Esophagus muscularis mucosa (tissue), 4 donors: ENCODE measurements around the gene ATF5. TPM values are rescaled to one million over a fixed set of nuclear protein-coding genes. Genes with fewer than 3 reads are reported as not detected.
"Not testable (repeated sequence)": the region's sequence is repeated elsewhere in the genome, so short reads cannot be mapped to it uniquely, and the experiment has no call there.

Source experiments
- DNase-seq: peaks from one replicate; pipeline ENCODE4 v3.0.0-alpha.2; 2017; ENCODE audit errors: extremely low spot score
- H3K27ac ChIP-seq, 4 donors: fragments of 200-600 bp; sonication (generic); replicated peaks in 1 of 4; 1 replicate in 3 of 4; 2 replicates in 1 of 4; pipeline ENCODE4 v1.5.1; 2016 to 2019; ENCODE audit warnings: mild to moderate bottlenecking in 1 of 4
- H3K27me3 ChIP-seq, 4 donors: fragments of 200-600 bp; sonication (generic); one replicate each; pipeline versions ENCODE4 v1.5.1 to v1.6.0; 2016 to 2019
- H3K36me3 ChIP-seq, 4 donors: fragments of 200-600 bp; sonication (generic); one replicate each; pipeline ENCODE4 v1.5.1; 2016 to 2019
- H3K4me1 ChIP-seq, 4 donors: fragments of 200-600 bp; sonication (generic); one replicate each; pipeline ENCODE4 v1.5.1; 2016 to 2019
- H3K4me3 ChIP-seq, 4 donors: fragments of 200-600 bp; sonication (generic); 1 replicate in 2 of 4; 2 replicates in 2 of 4; pipeline ENCODE4 v1.5.1; 2016 to 2019; ENCODE audit warnings: mild to moderate bottlenecking in 4 of 4, moderate library complexity in 1 of 4
- H3K9me3 ChIP-seq, 4 donors: fragments of 200-600 bp; sonication (generic); 1 replicate in 3 of 4; 2 replicates in 1 of 4; pipeline ENCODE4 v1.5.1; 2016 to 2019
- EP300 ChIP-seq: sonication (generic); formaldehyde crosslinking; IDR thresholded peaks from one replicate; pipeline ENCODE4 v1.6.1; 2017; ENCODE audit warnings: antibody characterized with exemption
- POLR2A ChIP-seq: fragments of 450-650 bp; IDR thresholded peaks from one replicate; pipeline ENCODE4 v1.6.1; 2017; ENCODE audit warnings: antibody characterized with exemption, moderate library complexity, mild to moderate bottlenecking, low read depth
- POLR2AphosphoS5 ChIP-seq, 2 donors: sonication (generic); formaldehyde crosslinking; IDR thresholded peaks; one replicate each; pipeline ENCODE4 v1.6.1; 2017; ENCODE audit warnings: antibody characterized with exemption in 2 of 2
- WGBS: methylation state at CpG from one replicate; pipeline ENCODE4 v1.1.5; 2018; 5-methylcytosine and 5-hydroxymethylcytosine counted together
- intact Hi-C: fragments of 100-400 bp; cut with DNase I; formaldehyde crosslinking; loops from one replicate; pipeline ENCODE4 v1.15.1; 2023
- total RNA-seq, 4 donors: library from RNA; depleted of rRNA; stranded (reverse); fragments of >200 nt; gene quantifications; one replicate each; pipeline versions ENCODE4 v1.1.0 to v1.2.1, GENCODE V29; 2016
- TF ChIP-seq, protein P1 (sequence below), 3 experiments: fragments of 200-600 bp in 2 of 3; fragments of 450-650 bp in 1 of 3; sonication (generic) in 2 of 3; IDR thresholded peaks; one replicate each; pipeline ENCODE4 v1.5.1; 2017 to 2019; ENCODE audit warnings: antibody characterized with exemption in 3 of 3, mild to moderate bottlenecking in 2 of 3, moderate library complexity in 1 of 3

ATF5 gene
- total RNA-seq, 4 donors from 2014 or later: 12.0 to 22.0 (median 14.4) TPM

DNA sequence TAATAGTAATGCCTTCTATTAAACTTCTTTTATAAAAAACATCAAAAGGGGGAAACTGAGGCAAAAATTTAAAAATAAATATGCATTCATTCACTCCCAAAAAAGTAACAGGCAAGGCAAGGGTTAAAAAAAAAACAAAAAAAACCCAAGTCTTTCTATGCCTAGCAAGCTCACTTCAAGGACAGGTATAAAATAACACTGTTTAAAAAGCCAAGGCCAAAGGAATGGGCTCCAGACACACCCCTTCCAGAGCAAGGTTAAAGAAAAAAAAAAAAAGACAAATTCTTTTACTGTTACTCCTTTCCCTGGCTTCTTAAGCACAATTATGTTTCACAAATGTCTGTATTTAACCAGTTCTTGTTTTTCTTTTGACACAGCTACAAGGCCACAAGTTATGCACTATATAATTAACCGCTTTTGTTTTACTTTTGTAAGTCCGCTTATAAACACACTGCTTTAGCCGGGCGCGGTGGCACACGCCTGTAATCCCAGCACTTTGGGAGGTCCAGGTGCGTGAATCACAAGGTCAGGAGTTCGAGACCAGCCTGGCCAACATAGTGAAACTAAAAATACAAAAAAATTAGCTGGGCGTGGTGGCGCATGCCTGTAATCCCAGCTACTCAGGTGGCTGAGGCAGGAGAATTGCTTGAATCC, 28.4 kb downstream of the ATF5 start:
- H3K9me3 ChIP-seq: no peaks in the 10 kb centered on the region
- H3K4me3 ChIP-seq: no peak overlapping the region
- H3K36me3 ChIP-seq: no peaks in the 10 kb centered on the region
- no peak for DNase-seq
- peaks cover 0 to 18% (median 0%) of the 10 kb centered on the region in 4 donors for H3K27me3 ChIP-seq
- H3K4me1 ChIP-seq: peaks cover 6 to 25% (median 22%) of the 10 kb centered on the region in 4 donors
- intact Hi-C loops: no loop called here
- no peak for TF ChIP-seq POLR2AphosphoS5 (IDR thresholded peaks at IDR 0.05)
- no peak for TF ChIP-seq EP300
- TF ChIP-seq, protein P1, sequence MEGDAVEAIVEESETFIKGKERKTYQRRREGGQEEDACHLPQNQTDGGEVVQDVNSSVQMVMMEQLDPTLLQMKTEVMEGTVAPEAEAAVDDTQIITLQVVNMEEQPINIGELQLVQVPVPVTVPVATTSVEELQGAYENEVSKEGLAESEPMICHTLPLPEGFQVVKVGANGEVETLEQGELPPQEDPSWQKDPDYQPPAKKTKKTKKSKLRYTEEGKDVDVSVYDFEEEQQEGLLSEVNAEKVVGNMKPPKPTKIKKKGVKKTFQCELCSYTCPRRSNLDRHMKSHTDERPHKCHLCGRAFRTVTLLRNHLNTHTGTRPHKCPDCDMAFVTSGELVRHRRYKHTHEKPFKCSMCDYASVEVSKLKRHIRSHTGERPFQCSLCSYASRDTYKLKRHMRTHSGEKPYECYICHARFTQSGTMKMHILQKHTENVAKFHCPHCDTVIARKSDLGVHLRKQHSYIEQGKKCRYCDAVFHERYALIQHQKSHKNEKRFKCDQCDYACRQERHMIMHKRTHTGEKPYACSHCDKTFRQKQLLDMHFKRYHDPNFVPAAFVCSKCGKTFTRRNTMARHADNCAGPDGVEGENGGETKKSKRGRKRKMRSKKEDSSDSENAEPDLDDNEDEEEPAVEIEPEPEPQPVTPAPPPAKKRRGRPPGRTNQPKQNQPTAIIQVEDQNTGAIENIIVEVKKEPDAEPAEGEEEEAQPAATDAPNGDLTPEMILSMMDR (IDR thresholded peaks at IDR 0.05): no peak
- no peak for TF ChIP-seq POLR2A
- WGBS: 75% methylated on average over 10 of the region's 10 CpGs
- H3K27ac ChIP-seq: no peak overlapping the region

DNA sequence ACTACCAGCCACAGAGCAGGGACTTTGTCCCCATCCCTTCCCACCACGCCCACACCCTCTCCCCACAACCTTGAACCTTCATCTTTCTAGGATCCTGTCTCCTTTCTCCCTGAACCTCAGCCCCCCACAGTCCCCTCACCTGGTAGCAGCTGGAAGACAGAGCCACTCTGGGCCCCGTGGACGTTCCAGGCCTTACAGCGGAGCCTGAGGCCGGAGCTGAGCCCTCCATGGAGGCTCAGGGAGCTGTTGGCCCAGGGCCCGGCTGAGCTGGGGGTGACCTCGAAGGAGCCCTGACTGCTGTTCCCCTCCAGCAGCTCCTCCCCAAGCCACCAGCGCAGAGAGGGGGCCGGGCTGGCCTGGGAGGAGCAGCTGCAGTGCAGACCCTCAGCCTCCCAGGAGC, 29.1 kb downstream of the ATF5 start:
- H3K36me3 ChIP-seq, H3K4me3 ChIP-seq, H3K27ac ChIP-seq, H3K9me3 ChIP-seq, DNase-seq, intact Hi-C loops: not testable (repeated sequence)
- H3K4me1 ChIP-seq: peaks cover 6 to 24% (median 20%) of the 10 kb centered on the region in 4 donors
- whole genome bisulfite sequencing: 42% methylated on average over 5 of the region's 9 CpGs
- peaks cover 0 to 18% (median 0%) of the 10 kb centered on the region in 4 donors for H3K27me3 ChIP-seq

DNA sequence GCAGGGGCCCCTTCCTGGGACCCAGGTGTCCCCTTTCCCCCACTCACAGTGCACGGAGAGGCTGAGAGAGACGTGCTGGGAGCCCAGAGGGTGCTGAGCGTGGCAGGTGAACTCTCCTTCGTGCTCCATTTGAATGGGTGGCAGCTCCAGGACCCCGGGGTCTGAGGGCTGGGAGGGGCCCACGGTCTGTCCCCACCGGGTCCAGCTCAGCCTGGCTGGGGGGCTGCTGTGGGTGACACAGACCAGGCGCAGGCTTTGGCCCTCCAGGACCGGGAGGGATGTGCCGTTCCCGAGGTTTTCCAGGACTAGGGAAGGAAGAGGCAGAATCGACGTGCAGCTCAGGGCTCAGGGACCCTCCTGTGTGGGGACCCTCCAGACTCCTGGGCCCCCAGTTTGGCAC, 29.6 kb downstream of the ATF5 start:
- DNase-seq, H3K4me3 ChIP-seq, H3K36me3 ChIP-seq, intact Hi-C loops, H3K9me3 ChIP-seq, H3K27ac ChIP-seq: not testable (repeated sequence)
- Histone ChIP-seq H3K4me1 (peaks cover 6 to 21% (median 16%) of the 10 kb centered on the region in 4 donors), H3K27me3 (peaks cover 0 to 18% (median 0%) of the 10 kb centered on the region in 4 donors)
- no CpG with 5 or more reads among the region's 13 CpGs for WGBS

DNA sequence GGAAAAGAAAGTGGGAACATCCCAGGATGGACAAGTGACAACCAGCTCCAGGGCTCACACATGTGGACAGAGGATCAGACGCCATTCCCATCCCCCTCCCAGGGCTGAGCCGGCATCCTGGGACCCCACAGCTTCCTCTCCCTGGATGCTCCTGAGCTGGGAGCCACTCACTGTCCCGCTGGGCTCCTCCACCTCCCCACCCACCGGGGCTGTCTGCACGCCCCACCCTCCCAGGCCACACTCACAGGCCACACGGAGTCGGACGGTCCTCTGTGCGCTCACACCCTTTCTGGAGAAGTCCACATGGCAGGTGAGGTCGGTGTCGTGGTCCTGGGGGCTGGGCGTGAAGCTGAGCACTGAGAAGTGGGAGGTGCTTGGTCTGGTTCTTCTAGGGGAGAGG, 30.9 kb downstream of the ATF5 start:
- H3K27ac ChIP-seq, H3K9me3 ChIP-seq, DNase-seq, H3K4me1 ChIP-seq, H3K36me3 ChIP-seq, intact Hi-C loops, H3K4me3 ChIP-seq: not testable (repeated sequence)
- no CpG with 5 or more reads among the region's 12 CpGs for WGBS
- peaks cover 0 to 18% (median 0%) of the 10 kb centered on the region in 4 donors for H3K27me3 ChIP-seq

DNA sequence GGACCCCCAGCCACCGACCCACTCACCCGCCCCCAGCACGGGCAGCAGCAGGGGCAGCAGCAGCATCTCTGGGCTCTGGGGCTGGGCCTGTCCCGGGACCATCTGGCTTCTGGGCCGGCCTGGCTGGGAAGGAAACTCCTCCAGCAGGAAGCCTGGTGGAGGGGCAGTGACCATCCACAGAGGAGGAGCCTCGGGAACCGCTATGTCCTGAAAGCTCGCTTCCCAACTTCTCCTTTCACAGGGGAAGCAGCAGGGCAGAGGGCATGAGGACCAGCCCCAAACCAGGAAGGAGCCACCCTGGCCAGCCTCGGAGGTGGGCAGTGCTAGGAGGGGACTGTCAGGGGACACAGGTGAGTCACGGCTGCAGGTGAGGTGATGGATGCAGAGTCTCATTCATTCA, 32.0 kb downstream of the ATF5 start, which contains the start of gene SIGLEC11:
TSS of gene SIGLEC11 (minus strand) at position 193 of the 400 bp plus-strand sequence. CDS start at position 102, 91 bp downstream.
- DNase-seq, intact Hi-C loops, H3K4me3 ChIP-seq, H3K4me1 ChIP-seq, H3K9me3 ChIP-seq, H3K36me3 ChIP-seq, H3K27ac ChIP-seq: not testable (repeated sequence)
- H3K27me3 ChIP-seq: peaks cover 0 to 24% (median 0%) of the 10 kb centered on the region in 4 donors
- WGBS: 57% methylated on average over 4 of the region's 10 CpGs

DNA sequence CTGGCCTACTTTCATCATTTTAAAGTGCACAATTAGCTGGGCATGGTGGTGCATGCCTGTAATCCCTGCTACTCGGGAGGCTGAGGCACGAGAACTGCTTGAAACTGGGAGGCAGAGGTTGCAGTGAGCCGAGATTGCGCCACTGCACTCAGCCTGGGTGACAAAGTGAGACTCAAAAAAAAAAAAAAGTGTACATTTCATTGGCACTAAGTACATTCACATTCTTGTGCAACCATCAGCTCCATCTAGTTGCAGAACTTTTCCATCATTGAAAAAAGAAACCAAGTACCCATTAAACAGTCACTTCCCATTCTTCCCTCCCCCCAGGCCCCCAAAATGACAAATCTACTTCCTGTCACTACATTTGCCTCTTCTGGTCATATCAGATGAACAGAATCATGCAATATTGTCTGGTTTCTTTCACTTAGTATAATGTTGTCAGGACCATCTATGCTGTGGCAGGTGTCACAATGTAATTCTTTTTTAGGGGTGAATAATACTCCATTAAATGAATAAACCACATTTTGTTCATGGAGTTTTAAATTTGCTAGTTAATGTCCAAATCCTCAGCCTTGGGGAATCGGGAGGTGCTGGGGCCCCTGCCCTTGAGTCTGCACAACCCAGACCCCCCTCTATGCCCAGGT, 39.4 kb downstream of the ATF5 start:
- DNase-seq: no peak
- no peaks in the 10 kb centered on the region for H3K9me3 ChIP-seq
- no peak overlapping the region for H3K4me3 ChIP-seq
- TF ChIP-seq EP300 (no peak), POLR2A (no peak), POLR2AphosphoS5 (IDR thresholded peaks at IDR 0.05) (no peak)
- TF ChIP-seq, protein P1 (IDR thresholded peaks at IDR 0.05): no peak
- 70% methylated on average over 5 of the region's 5 CpGs for WGBS
- intact Hi-C loops: no loop called here
- no peaks in the 10 kb centered on the region for H3K36me3 ChIP-seq
- no peak overlapping the region for H3K27ac ChIP-seq
- peaks cover 0 to 34% (median 7%) of the 10 kb centered on the region in 4 donors for H3K27me3 ChIP-seq
- H3K4me1 ChIP-seq: peaks cover 6 to 12% (median 9%) of the 10 kb centered on the region in 4 donors

DNA sequence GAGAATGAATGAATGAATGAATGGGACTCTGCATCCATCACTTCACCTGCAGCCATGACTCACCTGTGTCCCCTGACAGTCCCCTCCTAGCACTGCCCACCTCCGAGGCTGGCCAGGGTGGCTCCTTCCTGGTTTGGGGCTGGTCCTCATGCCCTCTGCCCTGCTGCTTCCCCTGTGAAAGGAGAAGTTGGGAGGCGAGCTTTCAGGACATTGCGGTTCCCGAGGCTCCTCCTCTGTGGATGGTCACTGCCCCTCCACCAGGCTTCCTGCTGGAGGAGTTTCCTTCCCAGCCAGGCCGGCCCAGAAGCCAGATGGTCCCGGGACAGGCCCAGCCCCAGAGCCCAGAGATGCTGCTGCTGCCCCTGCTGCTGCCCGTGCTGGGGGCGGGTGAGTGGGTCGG, 40.4 kb downstream of the ATF5 start:
- Histone ChIP-seq H3K4me1 (peaks cover 6 to 12% (median 9%) of the 10 kb centered on the region in 4 donors), H3K27me3 (peaks cover 0 to 34% (median 7%) of the 10 kb centered on the region in 4 donors)
- H3K27ac ChIP-seq, H3K4me3 ChIP-seq, H3K36me3 ChIP-seq, DNase-seq, intact Hi-C loops, H3K9me3 ChIP-seq: not testable (repeated sequence)
- no CpG with 5 or more reads among the region's 9 CpGs for WGBS
